Skin epidermis (tissue), 12 donors: ENCODE results near the gene CADM1.

Source experiments
- H3K27ac ChIP-seq, 21 experiments: fragments of 200-600 bp; sonication (generic) in 11 of 21; one replicate each; pipeline ENCODE4 v1.5.0; 2020; ENCODE audit warnings: mild to moderate bottlenecking in 3 of 21, inconsistent platforms in 2 of 21, moderate library complexity in 2 of 21
- H3K4me3 ChIP-seq, 7 experiments: fragments of 200-600 bp; sonication (generic) in 2 of 7; one replicate each; pipeline ENCODE4 v1.5.0; 2020; ENCODE audit warnings: inconsistent platforms in 2 of 7, mild to moderate bottlenecking in 2 of 7, moderate library complexity in 1 of 7

Gene CADM1

GRCh38 chr11:115123641-115124040 lies 380.6 kb downstream of the CADM1 start:
- H3K27ac ChIP-seq, result no peak overlapping the region
- no peak overlapping the region for H3K4me3 ChIP-seq

- Histone ChIP-seq H3K27ac (no peak overlapping the region), H3K4me3 (no peak overlapping the region)
Measured at GRCh38 chr11:115122274-115122673, 381.9 kb downstream of the CADM1 start.
